CD14-positive monocyte (primary cell): ENCODE data around the gene TGM5. TPM values are rescaled to one million over a fixed set of nuclear protein-coding genes. Genes with fewer than 3 reads are reported as not detected.
A peak's percentile ranks its signal among the peaks of the same experiment; 100 is the strongest.

Source experiments
- DNase-seq, 3 donors: peaks; one replicate each; pipeline ENCODE4 v3.0.0-alpha.2; 2011 to 2022
- H2AFZ ChIP-seq: 2 replicates; pipeline ENCODE4 v1.6.0; 2012; ENCODE audit warnings: mild to moderate bottlenecking, low read depth, low read length, inconsistent platforms; ENCODE audit not compliant: insufficient read depth, poor library complexity, severe bottlenecking
- H3K27ac ChIP-seq, 2 donors: 1 replicate in 1 of 2; 2 replicates in 1 of 2; pipeline ENCODE4 v1.5.1; 2012 to 2013; ENCODE audit warnings: low read length in 2 of 2, control low read depth in 1 of 2, inconsistent platforms in 1 of 2, low read depth in 1 of 2, mild to moderate bottlenecking in 1 of 2
- H3K27me3 ChIP-seq, 2 donors: one replicate each; pipeline versions ENCODE4 v1.6.0 to v1.6.1; 2011 to 2013; ENCODE audit warnings: low read length in 2 of 2; ENCODE audit not compliant: control insufficient read depth in 2 of 2, insufficient read depth in 2 of 2
- H3K36me3 ChIP-seq, 2 donors: replicated peaks in 1 of 2; 1 replicate in 1 of 2; 2 replicates in 1 of 2; pipeline versions ENCODE4 v1.5.1 to v1.6.1; 2012 to 2013; ENCODE audit warnings: low read length in 2 of 2, control low read depth in 1 of 2, inconsistent platforms in 1 of 2, mild to moderate bottlenecking in 1 of 2; ENCODE audit not compliant: insufficient read depth in 2 of 2, control insufficient read depth in 1 of 2
- H3K4me1 ChIP-seq, 2 donors: 1 replicate in 1 of 2; 2 replicates in 1 of 2; pipeline versions ENCODE4 v1.5.1 to v1.6.1; 2012 to 2013; ENCODE audit warnings: low read length in 2 of 2, control low read depth in 1 of 2, inconsistent platforms in 1 of 2, mild to moderate bottlenecking in 1 of 2, moderate library complexity in 1 of 2; ENCODE audit not compliant: insufficient read depth in 2 of 2, control insufficient read depth in 1 of 2
- H3K4me2 ChIP-seq: replicated peaks from 2 replicates; pipeline ENCODE3; 2012; ENCODE audit warnings: low read length, moderate library complexity, mild to moderate bottlenecking; ENCODE audit not compliant: poor library complexity, severe bottlenecking; ENCODE audit errors: extremely low read depth
- H3K4me3 ChIP-seq, 3 experiments: fragments of 200-600 bp in 1 of 3; sonication (generic) in 1 of 3; replicated peaks in 1 of 3; 1 replicate in 2 of 3; 2 replicates in 1 of 3; pipeline ENCODE4 v1.5.1; 2011 to 2013; ENCODE audit warnings: low read length in 3 of 3, mild to moderate bottlenecking in 3 of 3, control low read depth in 2 of 3, low read depth in 2 of 3, inconsistent platforms in 1 of 3, moderate library complexity in 1 of 3
- H3K79me2 ChIP-seq: 2 replicates; pipeline ENCODE4 v1.6.0; 2012; ENCODE audit warnings: mild to moderate bottlenecking, control low read depth, inconsistent platforms, low read length, moderate library complexity; ENCODE audit not compliant: insufficient read depth
- H3K9ac ChIP-seq: 2 replicates; pipeline ENCODE4 v1.6.0; 2017; ENCODE audit warnings: low read length, mild to moderate bottlenecking; ENCODE audit not compliant: insufficient read depth, poor library complexity, severe bottlenecking
- H3K9me3 ChIP-seq, 2 donors: replicated peaks in 1 of 2; 1 replicate in 1 of 2; 2 replicates in 1 of 2; pipeline versions ENCODE4 v1.5.1 to v1.6.1; 2012 to 2013; ENCODE audit warnings: low read length in 2 of 2, control low read depth in 1 of 2; ENCODE audit not compliant: control insufficient read depth in 1 of 2, insufficient read depth in 1 of 2
- H4K20me1 ChIP-seq: 2 replicates; pipeline ENCODE4 v1.6.0; 2012; ENCODE audit warnings: mild to moderate bottlenecking, low read length, control low read depth, moderate library complexity; ENCODE audit not compliant: insufficient read depth
- H3K27ac Mint-ChIP-seq, 7 donors: one replicate each; pipeline ENCODE4 v1.8.0; 2020; ENCODE audit warnings: mild to moderate bottlenecking in 7 of 7, mixed read lengths in 7 of 7, moderate library complexity in 6 of 7, inconsistent platforms in 2 of 7
- H3K27me3 Mint-ChIP-seq, 3 donors: one replicate each; pipeline ENCODE4 v1.8.0; 2021 to 2022; ENCODE audit warnings: low read depth in 3 of 3, mild to moderate bottlenecking in 3 of 3, mixed read lengths in 3 of 3, moderate library complexity in 3 of 3, inconsistent platforms in 1 of 3
- H3K36me3 Mint-ChIP-seq, 2 donors: one replicate each; pipeline ENCODE4 v1.8.0; 2020; ENCODE audit warnings: mixed read lengths in 2 of 2, inconsistent platforms in 1 of 2, mild to moderate bottlenecking in 1 of 2
- H3K4me1 Mint-ChIP-seq: one replicate; pipeline ENCODE4 v1.8.0; 2020; ENCODE audit warnings: mild to moderate bottlenecking, mixed read lengths
- H3K4me3 Mint-ChIP-seq, 2 donors: one replicate each; pipeline ENCODE4 v1.8.0; 2020; ENCODE audit warnings: mild to moderate bottlenecking in 2 of 2, mixed read lengths in 2 of 2, moderate library complexity in 1 of 2
- H3K9me3 Mint-ChIP-seq, 7 donors: one replicate each; pipeline ENCODE4 v1.8.0; 2020 to 2022; ENCODE audit warnings: mixed read lengths in 7 of 7, mild to moderate bottlenecking in 6 of 7, moderate library complexity in 6 of 7, inconsistent platforms in 2 of 7
- WGBS: methylation state at CpG from one replicate; pipeline ENCODE4 v1.1.5; 2013; ENCODE audit warnings: missing lambda C conversion rate; ENCODE audit not compliant: insufficient coverage; 5-methylcytosine and 5-hydroxymethylcytosine counted together
- intact Hi-C, 2 donors: fragments of 100-400 bp; cut with micrococcal nuclease; formaldehyde crosslinking; loops; one replicate each; pipeline versions ENCODE4 v1.15.0 to v1.15.1; 2023
- polyA plus RNA-seq, 3 donors: library from polyadenylated mRNA; depleted of rRNA in 1 of 3; unstranded in 2 of 3; stranded (reverse) in 1 of 3; fragments of 300-500 nt in 2 of 3; fragments of >200 nt in 1 of 3; fragmentation: Illumina TruSeq in 2 of 3; gene quantifications; 1 replicate in 2 of 3; 2 replicates in 1 of 3; pipeline ENCODE4 v1.2.3, GENCODE V29; 2012 to 2021
- TF ChIP-seq, protein P1 (sequence below): fragments of 200-600 bp; IDR thresholded peaks from one replicate; pipeline ENCODE4 v1.8.0; 2022; ENCODE audit warnings: antibody characterized with exemption, mild to moderate bottlenecking

The TGM5 gene
- polyA plus RNA-seq, 3 donors, result not detected

DNA sequence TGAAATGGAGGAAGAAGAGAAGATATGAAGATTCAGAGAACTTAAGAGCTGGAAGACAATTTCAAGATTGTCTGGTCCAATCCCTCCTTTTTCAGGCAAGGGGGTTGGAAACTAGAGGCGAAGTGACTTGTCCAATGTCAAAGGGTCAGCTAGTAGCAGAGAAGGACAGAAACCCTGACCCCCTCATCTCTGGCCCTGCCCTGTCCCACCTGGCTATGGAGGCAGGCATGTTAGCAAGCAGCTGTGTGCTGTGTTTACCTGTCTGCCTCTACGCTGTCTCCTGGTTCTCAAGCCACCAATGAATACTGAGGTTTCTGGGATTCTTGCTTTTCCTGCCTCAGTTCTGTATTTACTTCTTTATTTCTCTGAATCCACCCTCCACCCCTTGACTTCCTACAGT lies 342 bp downstream of the TGM5 start:
- Histone ChIP-seq H4K20me1 (no peaks in the 10 kb centered on the region), H3K9me3 (no peaks in the 10 kb centered on the region), H2AFZ (no peak overlapping the region), H3K9ac (no peak overlapping the region), H3K27me3 (peaks cover 0 to 2% of the 10 kb centered on the region in 2 donors), H3K4me3 (no peak overlapping the region), H3K79me2 (no peaks in the 10 kb centered on the region), H3K27ac (no peak overlapping the region), H3K36me3 (no peaks in the 10 kb centered on the region), H3K4me1 (peaks cover 0 to 4% of the 10 kb centered on the region in 2 donors), H3K4me2 (no peak overlapping the region)
- Mint-ChIP-seq H3K36me3 (no peaks in the 10 kb centered on the region), H3K27me3 (peaks cover 6 to 18% (median 14%) of the 10 kb centered on the region in 3 donors), H3K9me3 (peaks cover 0 to 2% (median 0%) of the 10 kb centered on the region in 7 donors), H3K4me1 (peaks cover 6% of the 10 kb centered on the region), H3K4me3 (no peak overlapping the region), H3K27ac (peak overlapping the region in 1 of 7 donors; percentile 38)
- intact Hi-C loops, result no loop called here
- no peak for DNase-seq
- TF ChIP-seq, protein P1, sequence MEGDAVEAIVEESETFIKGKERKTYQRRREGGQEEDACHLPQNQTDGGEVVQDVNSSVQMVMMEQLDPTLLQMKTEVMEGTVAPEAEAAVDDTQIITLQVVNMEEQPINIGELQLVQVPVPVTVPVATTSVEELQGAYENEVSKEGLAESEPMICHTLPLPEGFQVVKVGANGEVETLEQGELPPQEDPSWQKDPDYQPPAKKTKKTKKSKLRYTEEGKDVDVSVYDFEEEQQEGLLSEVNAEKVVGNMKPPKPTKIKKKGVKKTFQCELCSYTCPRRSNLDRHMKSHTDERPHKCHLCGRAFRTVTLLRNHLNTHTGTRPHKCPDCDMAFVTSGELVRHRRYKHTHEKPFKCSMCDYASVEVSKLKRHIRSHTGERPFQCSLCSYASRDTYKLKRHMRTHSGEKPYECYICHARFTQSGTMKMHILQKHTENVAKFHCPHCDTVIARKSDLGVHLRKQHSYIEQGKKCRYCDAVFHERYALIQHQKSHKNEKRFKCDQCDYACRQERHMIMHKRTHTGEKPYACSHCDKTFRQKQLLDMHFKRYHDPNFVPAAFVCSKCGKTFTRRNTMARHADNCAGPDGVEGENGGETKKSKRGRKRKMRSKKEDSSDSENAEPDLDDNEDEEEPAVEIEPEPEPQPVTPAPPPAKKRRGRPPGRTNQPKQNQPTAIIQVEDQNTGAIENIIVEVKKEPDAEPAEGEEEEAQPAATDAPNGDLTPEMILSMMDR, result no peak
- WGBS, result 100% methylated on average over 2 of the region's 2 CpGs

DNA sequence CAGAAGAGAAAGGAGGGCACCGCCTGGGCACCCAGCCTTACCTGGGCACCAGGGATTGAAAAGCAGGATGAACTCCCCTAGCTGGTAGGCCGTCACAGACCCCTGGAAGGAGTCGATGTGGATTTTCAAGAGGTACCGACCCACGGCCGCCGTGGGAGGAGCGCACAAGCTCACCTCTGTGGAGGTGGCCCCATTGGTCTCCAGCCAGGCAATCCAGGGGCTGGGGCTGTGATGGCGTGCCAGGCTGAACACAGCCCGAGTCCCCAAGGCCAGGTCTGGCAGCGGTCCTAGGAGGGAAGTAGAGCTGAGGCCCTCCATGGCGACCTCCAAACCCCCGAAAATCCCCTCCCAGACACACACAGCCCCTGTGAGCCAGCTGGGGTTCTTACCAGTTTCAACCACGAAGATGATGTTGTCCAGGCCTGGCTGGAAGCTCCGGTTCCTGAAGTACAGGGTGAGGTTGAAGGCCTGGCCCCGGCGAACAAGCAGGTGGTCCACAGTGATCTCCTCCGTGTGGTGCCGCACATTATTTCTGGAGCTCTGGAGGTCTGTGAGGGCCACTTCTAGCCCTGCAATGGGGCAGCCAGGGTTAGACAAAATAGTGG lies 6.6 kb downstream of the TGM5 start:
- Mint-ChIP-seq H3K4me3 (no peak overlapping the region), H3K27me3 (peaks cover 4 to 14% (median 7%) of the 10 kb centered on the region in 3 donors), H3K36me3 (no peaks in the 10 kb centered on the region), H3K27ac (no peak overlapping the region), H3K9me3 (no peaks in the 10 kb centered on the region), H3K4me1 (no peaks in the 10 kb centered on the region)
- H3K4me2 ChIP-seq, result no peak overlapping the region
- no peaks in the 10 kb centered on the region for H3K4me1 ChIP-seq
- H3K9me3 ChIP-seq, result no peaks in the 10 kb centered on the region
- no peak overlapping the region for H3K4me3 ChIP-seq
- peaks cover 0 to 2% of the 10 kb centered on the region in 2 donors for H3K27me3 ChIP-seq
- H4K20me1 ChIP-seq, result no peaks in the 10 kb centered on the region
- DNase-seq, result no peak
- H3K9ac ChIP-seq, result no peak overlapping the region
- WGBS, result 100% methylated on average over 13 of the region's 19 CpGs
- H3K36me3 ChIP-seq, result no peaks in the 10 kb centered on the region
- H2AFZ ChIP-seq, result no peak overlapping the region
- intact Hi-C loops, result no loop called here
- TF ChIP-seq, protein P1, result no peak
- H3K79me2 ChIP-seq, result no peaks in the 10 kb centered on the region
- H3K27ac ChIP-seq, result no peak overlapping the region
